HG02970 (cell line): ENCODE results near the gene KIAA0319L.

Experiments
- ATAC-seq: cut with Tn5 transposase; IDR thresholded peaks from one replicate; pipeline ENCODE4 v1.9.1; 2021; ENCODE audit warnings: mild to moderate bottlenecking, moderate library complexity, moderate number of reproducible peaks; ENCODE audit not compliant: unreplicated experiment, low FRiP score

KIAA0319L gene

GRCh38 chr1:35539824-35540261, 17.4 kb downstream of the KIAA0319L start:
- ATAC-seq: no peak

GRCh38 chr1:35539073-35539823, 18.0 kb downstream of the KIAA0319L start:
- ATAC-seq: no peak

GRCh38 chr1:35537806-35538205, 19.4 kb downstream of the KIAA0319L start:
- no peak for ATAC-seq

GRCh38 chr1:35536556-35537162, 20.5 kb downstream of the KIAA0319L start:
- ATAC-seq: no peak

- no peak for ATAC-seq
These were observed 22.0 kb downstream of the KIAA0319L start for GRCh38 chr1:35535243-35535642.

GRCh38 chr1:35533586-35533985, 23.6 kb downstream of the KIAA0319L start:
- no peak for ATAC-seq

GRCh38 chr1:35532497-35533223, 24.5 kb downstream of the KIAA0319L start:
- ATAC-seq: no peak

- ATAC-seq: no peak
These were observed 25.8 kb downstream of the KIAA0319L start for GRCh38 chr1:35531368-35531767.

- no peak for ATAC-seq
These were observed 26.3 kb downstream of the KIAA0319L start for GRCh38 chr1:35530946-35531345.

- ATAC-seq: no peak
These were observed 27.0 kb downstream of the KIAA0319L start for GRCh38 chr1:35530168-35530567.

- no peak for ATAC-seq
These were observed 33.1 kb downstream of the KIAA0319L start for GRCh38 chr1:35524106-35524505.

- no peak for ATAC-seq
These were observed 37.8 kb downstream of the KIAA0319L start for GRCh38 chr1:35519432-35519831.

- ATAC-seq: no peak
These were observed 39.0 kb downstream of the KIAA0319L start for GRCh38 chr1:35518183-35518582.

GRCh38 chr1:35511305-35511704, 45.9 kb downstream of the KIAA0319L start:
- no peak for ATAC-seq

GRCh38 chr1:35509558-35509957, 47.6 kb downstream of the KIAA0319L start:
- no peak for ATAC-seq

- ATAC-seq: no peak
These were observed 49.3 kb downstream of the KIAA0319L start for GRCh38 chr1:35507947-35508346.

- no peak for ATAC-seq
These were observed 50.0 kb downstream of the KIAA0319L start for GRCh38 chr1:35506960-35507912.

GRCh38 chr1:35505911-35506798, 51.0 kb downstream of the KIAA0319L start:
- no peak for ATAC-seq

- ATAC-seq: no peak
These were observed 55.0 kb downstream of the KIAA0319L start for GRCh38 chr1:35502242-35502641.
